H1 (cell line): ENCODE data around the gene GTF2A1L. TPM values are rescaled to one million over a fixed set of nuclear protein-coding genes. Genes with fewer than 3 reads are reported as not detected.

Experiments
- CTCF ChIA-PET: fragments of 300-600 bp; sonication (Branson Sonifier 250); formaldehyde crosslinking; loops from one replicate; lab custom pipeline; 2021; ENCODE audit not compliant: partially characterized antibody; lab: Charles Lee
- POLR2A ChIA-PET: fragments of 300-600 bp; sonication (Branson Sonifier 250); formaldehyde crosslinking; loops from one replicate; lab custom pipeline; 2021; ENCODE audit warnings: inconsistent platforms; ENCODE audit not compliant: partially characterized antibody; lab: Charles Lee
- DNase-seq, 2 experiments: peaks; one replicate each; pipeline versions ENCODE4 v3.0.0 to v3.0.0-alpha.2; 2010 to 2022; ENCODE audit warnings: low spot score in 2 of 2, low read depth in 1 of 2, mixed read lengths in 1 of 2
- FAIRE-seq: peaks from 2 replicates; lab custom pipeline; 2011; peaks lifted over from hg19 to GRCh38; lab: Jason Lieb, UNC
- H2AFZ ChIP-seq: 2 replicates; pipeline ENCODE4 v1.8.1; 2012; ENCODE audit warnings: low read length, inconsistent platforms
- H2AK5ac ChIP-seq: 2 replicates; pipeline ENCODE4 v1.6.1; 2013; ENCODE audit warnings: low read depth, low read length
- H2BK120ac ChIP-seq: replicated peaks from 2 replicates; pipeline ENCODE3; 2013; ENCODE audit warnings: low read depth, low read length, inconsistent platforms
- H2BK12ac ChIP-seq: 2 replicates; pipeline ENCODE4 v1.6.1; 2013; ENCODE audit warnings: low read depth, low read length
- H2BK15ac ChIP-seq: 2 replicates; pipeline ENCODE4 v1.6.1; 2013; ENCODE audit warnings: low read length
- H2BK20ac ChIP-seq: 2 replicates; pipeline ENCODE4 v1.6.1; 2013; ENCODE audit warnings: low read length
- H2BK5ac ChIP-seq: 2 replicates; pipeline ENCODE4 v1.6.1; 2013; ENCODE audit warnings: low read depth, low read length
- H3K14ac ChIP-seq: 2 replicates; pipeline ENCODE4 v1.6.1; 2013; ENCODE audit warnings: inconsistent platforms; ENCODE audit not compliant: insufficient read length
- H3K18ac ChIP-seq: 2 replicates; pipeline ENCODE4 v1.6.1; 2013; ENCODE audit warnings: low read length; ENCODE audit errors: extremely low read depth
- H3K23ac ChIP-seq: 2 replicates; pipeline ENCODE4 v1.6.1; 2013; ENCODE audit warnings: inconsistent platforms; ENCODE audit not compliant: insufficient read length
- H3K23me2 ChIP-seq: 2 replicates; pipeline ENCODE4 v1.6.1; 2013; ENCODE audit warnings: low read depth, low read length
- H3K27ac ChIP-seq: 2 replicates; pipeline ENCODE4 v1.6.1; 2011; ENCODE audit warnings: low read depth, low read length, inconsistent platforms
- H3K27me3 ChIP-seq, 4 experiments: replicated peaks in 1 of 4; 1 replicate in 1 of 4; 2 replicates in 3 of 4; pipeline versions ENCODE4 v1.6.1 to v1.8.1; 2011 to 2013; ENCODE audit warnings: low read length in 3 of 4, mild to moderate bottlenecking in 3 of 4, inconsistent platforms in 2 of 4, mixed read lengths in 2 of 4, moderate library complexity in 1 of 4; ENCODE audit not compliant: control insufficient read depth in 3 of 4, insufficient read depth in 3 of 4; ENCODE audit errors: extremely low read depth in 1 of 4
- H3K36me3 ChIP-seq, 4 experiments: 2 replicates each; pipeline versions ENCODE4 v1.6.1 to v1.8.1; 2011 to 2013; ENCODE audit warnings: mild to moderate bottlenecking in 4 of 4, low read length in 3 of 4, moderate library complexity in 2 of 4, control low read depth in 1 of 4, inconsistent platforms in 1 of 4; ENCODE audit not compliant: insufficient read depth in 4 of 4, control insufficient read depth in 2 of 4
- H3K4ac ChIP-seq: replicated peaks from 2 replicates; pipeline ENCODE3; 2013; ENCODE audit warnings: low read length, low read depth, mixed read lengths, inconsistent platforms; ENCODE audit not compliant: insufficient read length
- H3K4me1 ChIP-seq, 4 experiments: replicated peaks in 1 of 4; 1 replicate in 1 of 4; 2 replicates in 3 of 4; pipeline versions ENCODE4 v1.6.1 to v1.8.1; 2011 to 2013; ENCODE audit warnings: low read length in 3 of 4, inconsistent platforms in 2 of 4, mixed read lengths in 1 of 4; ENCODE audit not compliant: insufficient read depth in 4 of 4, control insufficient read depth in 3 of 4
- H3K4me2 ChIP-seq, 2 experiments: 2 replicates each; pipeline versions ENCODE4 v1.6.1 to v1.8.1; 2011 to 2013; ENCODE audit warnings: low read depth in 2 of 2, low read length in 2 of 2, control low read depth in 1 of 2, inconsistent platforms in 1 of 2, mild to moderate bottlenecking in 1 of 2; ENCODE audit not compliant: insufficient read depth in 1 of 2
- H3K4me3 ChIP-seq, 4 experiments: fragments of 200-600, 300-600 bp in 1 of 4; sonication (generic), shearing (Covaris generic), sonication (Bioruptor Twin) in 1 of 4; 2 replicates each; pipeline versions ENCODE4 v1.5.1 to v1.8.1; 2011 to 2016; ENCODE audit warnings: low read length in 4 of 4, low read depth in 3 of 4, control low read depth in 2 of 4, inconsistent platforms in 2 of 4, mild to moderate bottlenecking in 2 of 4, mixed read lengths in 1 of 4, moderate library complexity in 1 of 4; ENCODE audit not compliant: insufficient read depth in 2 of 4; ENCODE audit errors: extremely low read depth in 1 of 4
- H3K56ac ChIP-seq: replicated peaks from 2 replicates; pipeline ENCODE3; 2013; ENCODE audit warnings: low read depth, mild to moderate bottlenecking, mixed read lengths, low read length, inconsistent platforms; ENCODE audit not compliant: insufficient read length
- H3K79me1 ChIP-seq: 2 replicates; pipeline ENCODE4 v1.6.1; 2013; ENCODE audit warnings: low read depth, low read length, control low read depth
- H3K79me2 ChIP-seq, 2 experiments: 2 replicates each; pipeline versions ENCODE4 v1.6.1 to v1.8.1; 2012 to 2013; ENCODE audit warnings: low read length in 2 of 2, mild to moderate bottlenecking in 2 of 2, inconsistent platforms in 1 of 2; ENCODE audit not compliant: insufficient read depth in 2 of 2, control insufficient read depth in 1 of 2
- H3K9ac ChIP-seq, 4 experiments: replicated peaks in 1 of 4; 1 replicate in 1 of 4; 2 replicates in 3 of 4; pipeline versions ENCODE4 v1.6.1 to v1.8.1; 2011 to 2013; ENCODE audit warnings: low read depth in 3 of 4, low read length in 3 of 4, control low read depth in 2 of 4, mild to moderate bottlenecking in 2 of 4, moderate library complexity in 2 of 4, inconsistent platforms in 1 of 4; ENCODE audit errors: extremely low read depth in 1 of 4
- H3K9me3 ChIP-seq, 2 experiments: 2 replicates each; pipeline versions ENCODE4 v1.6.1 to v1.8.1; 2012 to 2013; ENCODE audit warnings: mild to moderate bottlenecking in 2 of 2, moderate library complexity in 2 of 2, control low read depth in 1 of 2, inconsistent platforms in 1 of 2, low read depth in 1 of 2, low read length in 1 of 2, mixed read lengths in 1 of 2; ENCODE audit not compliant: insufficient read depth in 2 of 2
- H4K20me1 ChIP-seq, 2 experiments: replicated peaks in 1 of 2; 2 replicates each; pipeline versions ENCODE3 to v1.8.1; 2011 to 2013; ENCODE audit warnings: inconsistent platforms in 2 of 2, low read length in 2 of 2, mild to moderate bottlenecking in 1 of 2; ENCODE audit not compliant: insufficient read depth in 2 of 2, control insufficient read depth in 1 of 2
- H4K5ac ChIP-seq: 2 replicates; pipeline ENCODE4 v1.6.1; 2013; ENCODE audit warnings: low read length, low read depth, mixed read lengths, inconsistent platforms; ENCODE audit not compliant: insufficient read length
- H4K8ac ChIP-seq: 2 replicates; pipeline ENCODE4 v1.8.0; 2013; ENCODE audit warnings: mild to moderate bottlenecking, moderate library complexity, low read length, inconsistent platforms; ENCODE audit not compliant: insufficient read depth; ENCODE audit errors: extremely low read depth
- H4K91ac ChIP-seq: replicated peaks from 2 replicates; pipeline ENCODE3; 2013; ENCODE audit warnings: low read length, mixed read lengths, inconsistent platforms; ENCODE audit not compliant: insufficient read length
- FOSL1 ChIP-seq: IDR thresholded peaks from 2 replicates; pipeline ENCODE4 v1.6.1; 2011; ENCODE audit warnings: mild to moderate bottlenecking, low read depth, low read length, moderate library complexity; ENCODE audit not compliant: insufficient read depth
- RFX5 ChIP-seq: IDR thresholded peaks from 2 replicates; pipeline ENCODE4 v1.6.1; 2011; ENCODE audit warnings: low read depth, low read length, improper control_type of control experiment, borderline replicate concordance
- WGBS, 2 experiments: shearing (Covaris generic) in 1 of 2; methylation state at CpG; one replicate each; pipeline versions ENCODE4 v1.1.6 to v1.1.7; 2013 to 2015; ENCODE audit warnings: low lambda C conversion rate in 2 of 2, mixed read lengths in 2 of 2, inconsistent platforms in 1 of 2, low coverage in 1 of 2, missing lambda C conversion rate in 1 of 2; ENCODE audit not compliant: insufficient replicate concordance in 2 of 2, insufficient coverage in 1 of 2, insufficient read length in 1 of 2; ENCODE audit errors: extremely low coverage in 1 of 2, missing lambda C conversion rate in 1 of 2; 5-methylcytosine and 5-hydroxymethylcytosine counted together
- polyA plus RNA-seq, 7 experiments: library from polyadenylated mRNA; depleted of rRNA in 3 of 7; stranded (reverse) in 5 of 7; unstranded in 2 of 7; fragments of >200 nt in 5 of 7; fragments of 200-250 nt in 2 of 7; gene quantifications; 1 replicate in 5 of 7; 2 replicates in 1 of 7; 4 replicates in 1 of 7; pipeline versions ENCODE4 v1.2.1 to v1.2.3, GENCODE V29; 2011 to 2013; ENCODE audit warnings: missing spikeins in 2 of 7, mixed read lengths in 2 of 7
- total RNA-seq: library from RNA; stranded (reverse); fragmentation: NEBNext Ultra II Directional; extraction: Animal tissue kit (Norgen Biotek cat#: 25700); gene quantifications from 2 replicates; pipeline ENCODE4 v1.2.1, GENCODE V29; 2021

Gene GTF2A1L
- total and polyA plus RNA-seq, 2 of the 8 experiments (the other 6 are each of a cell fraction or from before 2014, with no cell fraction given) = 0.18 TPM; not detected in 1

DNA sequence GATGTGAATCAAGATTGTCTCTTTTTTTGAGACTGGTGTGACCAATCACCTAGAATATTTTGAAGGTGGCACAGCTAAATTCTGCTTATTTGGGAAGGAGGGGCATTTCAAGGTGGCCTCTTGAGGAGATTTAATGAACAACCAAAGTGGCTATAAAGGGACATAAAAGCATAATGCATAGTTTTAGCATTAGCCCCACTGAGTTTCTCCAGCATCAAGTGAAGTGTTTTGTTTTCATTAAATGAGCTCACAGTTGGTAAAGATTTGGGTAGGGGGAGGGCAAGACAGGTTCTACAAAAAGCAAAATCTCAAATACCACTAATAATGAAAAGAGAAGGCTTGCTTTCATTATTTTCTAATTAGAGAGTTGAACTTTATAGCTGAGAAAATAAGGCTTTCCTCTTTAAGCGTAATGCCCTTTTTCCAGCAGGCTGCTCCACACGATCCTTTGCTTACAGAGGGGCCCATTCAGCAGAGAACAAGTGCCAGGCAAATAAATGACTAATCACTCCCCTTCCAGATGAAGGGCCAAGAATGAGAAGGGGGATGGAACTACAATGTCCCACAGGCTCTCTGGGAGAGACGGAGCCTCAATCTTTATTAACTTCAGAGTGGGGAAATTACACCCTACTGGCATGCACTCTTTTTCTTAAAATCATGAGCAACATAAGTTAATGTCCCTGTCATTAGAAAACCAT, 102.0 kb downstream of the GTF2A1L start:
- FAIRE-seq (no peak), DNase-seq (no peak)
- POLR2A ChIA-PET = no interaction called here
- Histone ChIP-seq H3K14ac (no peak overlapping the region), H3K9me3 (no peaks in the 10 kb centered on the region), H3K4me1 (peaks cover 0 to 5% (median 1%) of the 10 kb centered on the region in 4 experiments; a peak in 2 of 7 replicates), H3K79me1 (no peaks in the 10 kb centered on the region), H3K27ac (no peak overlapping the region), H4K8ac (no peak overlapping the region), H2AK5ac (no peak overlapping the region), H3K9ac (no peak overlapping the region), H3K4ac (no peak overlapping the region), H3K56ac (no peak overlapping the region), H2BK12ac (no peak overlapping the region), H2AFZ (no peak overlapping the region), H3K27me3 (no peaks in the 10 kb centered on the region), H3K23me2 (no peaks in the 10 kb centered on the region), H3K36me3 (no peaks in the 10 kb centered on the region), H4K91ac (no peak overlapping the region), H3K79me2 (no peaks in the 10 kb centered on the region), H4K20me1 (no peaks in the 10 kb centered on the region), H2BK120ac (no peak overlapping the region), H3K4me2 (no peak overlapping the region), H2BK5ac (no peak overlapping the region), H3K18ac (no peak overlapping the region), H3K23ac (no peak overlapping the region), H3K4me3 (no peak overlapping the region), H4K5ac (no peak overlapping the region), H2BK15ac (no peak overlapping the region), H2BK20ac (no peak overlapping the region)
- 75% methylated on average over 3 of the region's 3 CpGs; no CpG with 5 or more reads in 1 of the 2 experiments for WGBS, 2 experiments
- CTCF ChIA-PET = interaction anchor here (1.3 to 2.2 kb wide), 2 partner anchors 9 to 119 kb away, joined by 3 to 5 read pairs; no protein-coding TSS in a partner anchor
- no peak for TF ChIP-seq FOSL1
- no peak for TF ChIP-seq RFX5
